Transverse colon (tissue), 4 donors: ENCODE results near the gene MRGPRG. TPM values are rescaled to one million over a fixed set of nuclear protein-coding genes. Genes with fewer than 3 reads are reported as not detected.

ENCODE experiments used
- DNase-seq: peaks from one replicate; pipeline ENCODE4 v3.0.0-alpha.2; 2019
- H3K27ac ChIP-seq, 4 donors: fragments of 200-600 bp; sonication (generic); 2 replicates each; pipeline ENCODE4 v1.5.1; 2016 to 2018; ENCODE audit warnings: inconsistent platforms in 4 of 4
- H3K27me3 ChIP-seq: fragments of 200-600 bp; sonication (generic); 2 replicates; pipeline ENCODE4 v1.5.1; 2017; ENCODE audit warnings: inconsistent platforms
- H3K36me3 ChIP-seq, 4 donors: fragments of 200-600 bp; sonication (generic); 2 replicates each; pipeline ENCODE4 v1.5.1; 2017 to 2019; ENCODE audit warnings: inconsistent platforms in 4 of 4
- H3K4me1 ChIP-seq, 4 donors: fragments of 200-600 bp; sonication (generic); 2 replicates each; pipeline ENCODE4 v1.5.1; 2017 to 2020; ENCODE audit warnings: inconsistent platforms in 4 of 4
- H3K4me3 ChIP-seq, 4 donors: fragments of 200-600 bp; sonication (generic); 1 replicate in 1 of 4; 2 replicates in 3 of 4; pipeline versions ENCODE4 v1.5.1 to v1.6.1; 2017 to 2019; ENCODE audit warnings: inconsistent platforms in 4 of 4
- H3K9me3 ChIP-seq, 2 donors: fragments of 200-600 bp; sonication (generic); 2 replicates each; pipeline ENCODE4 v1.5.1; 2017 to 2019; ENCODE audit warnings: inconsistent platforms in 2 of 2
- EP300 ChIP-seq: sonication (generic); formaldehyde crosslinking; IDR thresholded peaks from one replicate; pipeline ENCODE4 v1.6.1; 2017; ENCODE audit warnings: antibody characterized with exemption, low read depth
- POLR2A ChIP-seq: fragments of 450-650 bp; IDR thresholded peaks from one replicate; pipeline ENCODE4 v1.6.1; 2016; ENCODE audit warnings: antibody characterized with exemption, mild to moderate bottlenecking, moderate library complexity
- POLR2AphosphoS5 ChIP-seq, 3 donors: sonication (generic); formaldehyde crosslinking; IDR thresholded peaks; one replicate each; pipeline ENCODE4 v1.6.1; 2016; ENCODE audit warnings: antibody characterized with exemption in 3 of 3
- WGBS, 2 donors: methylation state at CpG; one replicate each; pipeline ENCODE4 v1.1.5; 2018; ENCODE audit warnings: low coverage in 1 of 2; 5-methylcytosine and 5-hydroxymethylcytosine counted together
- in situ Hi-C, 4 donors: fragments of 200-750 bp; cut with MboI; loops; one replicate each; pipeline versions ENCODE4 v1.15.0 to v1.15.1; 2017; ENCODE audit warnings: low sequenced_read_pairs in 3 of 4, low pct_ligation_motif_present in 1 of 4, low pct_unique_long_range_greater_than_20kb in 1 of 4
- intact Hi-C: fragments of 100-400 bp; cut with DNase I; formaldehyde crosslinking; loops from one replicate; pipeline ENCODE4 v1.15.1; 2023; ENCODE audit warnings: low total_unique reads
- total RNA-seq, 4 donors: library from RNA; depleted of rRNA; stranded (reverse); fragments of >200 nt; gene quantifications; one replicate each; pipeline ENCODE4 v1.1.0, GENCODE V29; 2016
- TF ChIP-seq, protein P1 (sequence below), 5 experiments: fragments of 200-600 bp in 3 of 5; fragments of 450-650 bp in 2 of 5; sonication (generic) in 3 of 5; IDR thresholded peaks; 1 replicate in 2 of 5; 2 replicates in 3 of 5; pipeline ENCODE4 v1.5.1; 2016 to 2017; ENCODE audit warnings: antibody characterized with exemption in 5 of 5, inconsistent platforms in 3 of 5, mild to moderate bottlenecking in 2 of 5, moderate library complexity in 1 of 5

Gene MRGPRG
- total RNA-seq, 4 donors from 2014 or later = not detected

DNA sequence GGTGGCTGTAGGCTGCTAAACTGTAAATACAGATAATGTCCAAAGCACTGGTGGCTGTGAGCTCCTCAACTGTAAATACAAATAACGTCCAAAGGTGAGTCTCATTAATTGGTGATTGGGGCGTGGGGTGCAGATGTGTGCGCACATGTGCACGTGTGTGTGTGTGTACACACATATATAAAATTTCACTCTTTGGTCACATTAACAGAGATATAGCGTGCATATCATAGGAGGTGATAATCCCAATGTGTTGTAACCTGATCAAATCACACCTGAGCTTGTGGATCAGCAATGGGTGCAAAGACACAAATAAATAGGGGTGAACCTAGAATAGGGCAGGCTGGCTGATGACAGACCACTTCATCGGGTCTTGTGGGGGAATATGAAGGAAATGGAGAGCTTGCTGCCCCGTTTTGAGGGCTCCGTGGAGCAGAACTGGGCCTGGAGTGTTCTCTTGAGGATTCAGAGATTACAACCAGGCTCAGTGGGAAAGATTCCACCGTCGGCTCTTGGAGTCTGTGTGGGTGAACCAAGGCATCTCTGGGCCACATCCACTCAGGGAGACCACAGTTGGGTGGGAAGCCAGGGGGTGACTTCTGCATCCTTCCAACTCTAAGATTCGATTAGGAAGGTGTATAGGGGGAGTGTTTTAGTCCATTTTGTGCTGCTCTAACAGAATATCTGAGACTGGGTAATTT lies 28.6 kb downstream of the MRGPRG start:
- Histone ChIP-seq H3K4me3 (no peak overlapping the region), H3K27ac (no peak overlapping the region), H3K36me3 (no peaks in the 10 kb centered on the region), H3K27me3 (peaks cover 7% of the 10 kb centered on the region), H3K9me3 (no peaks in the 10 kb centered on the region), H3K4me1 (no peaks in the 10 kb centered on the region)
- intact Hi-C loops (no loop called here), in situ Hi-C loops (no loop called here)
- no peak for DNase-seq
- 84% methylated on average over 11 of the region's 11 CpGs; no CpG with 5 or more reads in 1 of the 2 donors for WGBS, 2 donors
- no peak for TF ChIP-seq POLR2A
- no peak for TF ChIP-seq POLR2AphosphoS5 (IDR thresholded peaks at IDR 0.05)
- TF ChIP-seq, protein P1, sequence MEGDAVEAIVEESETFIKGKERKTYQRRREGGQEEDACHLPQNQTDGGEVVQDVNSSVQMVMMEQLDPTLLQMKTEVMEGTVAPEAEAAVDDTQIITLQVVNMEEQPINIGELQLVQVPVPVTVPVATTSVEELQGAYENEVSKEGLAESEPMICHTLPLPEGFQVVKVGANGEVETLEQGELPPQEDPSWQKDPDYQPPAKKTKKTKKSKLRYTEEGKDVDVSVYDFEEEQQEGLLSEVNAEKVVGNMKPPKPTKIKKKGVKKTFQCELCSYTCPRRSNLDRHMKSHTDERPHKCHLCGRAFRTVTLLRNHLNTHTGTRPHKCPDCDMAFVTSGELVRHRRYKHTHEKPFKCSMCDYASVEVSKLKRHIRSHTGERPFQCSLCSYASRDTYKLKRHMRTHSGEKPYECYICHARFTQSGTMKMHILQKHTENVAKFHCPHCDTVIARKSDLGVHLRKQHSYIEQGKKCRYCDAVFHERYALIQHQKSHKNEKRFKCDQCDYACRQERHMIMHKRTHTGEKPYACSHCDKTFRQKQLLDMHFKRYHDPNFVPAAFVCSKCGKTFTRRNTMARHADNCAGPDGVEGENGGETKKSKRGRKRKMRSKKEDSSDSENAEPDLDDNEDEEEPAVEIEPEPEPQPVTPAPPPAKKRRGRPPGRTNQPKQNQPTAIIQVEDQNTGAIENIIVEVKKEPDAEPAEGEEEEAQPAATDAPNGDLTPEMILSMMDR (IDR thresholded peaks at IDR 0.05) = no peak
- TF ChIP-seq EP300 = no peak

DNA sequence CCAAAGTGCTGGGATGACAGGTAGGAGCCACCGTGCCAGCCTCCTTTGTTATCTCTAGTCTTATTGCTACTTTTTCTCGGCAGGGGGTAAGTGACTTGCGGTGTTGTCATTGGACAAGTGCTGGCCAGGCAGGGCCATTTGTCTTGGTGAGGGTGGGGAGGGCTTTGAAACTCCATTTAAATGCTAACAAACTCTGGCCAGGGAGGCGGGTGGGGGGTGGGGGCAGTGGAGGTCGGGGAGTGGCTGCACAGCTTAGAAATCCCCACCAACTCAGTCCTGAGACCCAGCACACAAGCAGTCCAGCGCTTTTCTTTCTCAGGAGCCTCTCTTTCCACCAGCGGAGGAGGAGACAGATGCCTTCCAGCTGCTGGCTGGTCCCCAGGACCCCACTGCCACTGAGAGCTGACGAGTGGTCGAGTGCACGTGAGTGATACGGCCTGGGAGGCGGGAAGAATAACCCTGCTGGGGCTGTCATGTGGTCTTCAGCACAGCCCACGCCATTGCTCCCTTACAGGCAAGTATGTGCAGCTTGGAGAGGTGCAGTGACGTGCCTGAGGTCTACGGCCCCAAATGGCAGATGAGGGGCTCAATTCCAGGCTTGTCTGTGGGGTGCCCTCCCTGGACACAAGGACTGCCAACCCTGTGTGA lies 29.3 kb downstream of the MRGPRG start:
- in situ Hi-C loops (no loop called here), intact Hi-C loops (no loop called here)
- Histone ChIP-seq H3K36me3 (no peaks in the 10 kb centered on the region), H3K9me3 (no peaks in the 10 kb centered on the region), H3K4me3 (no peak overlapping the region), H3K4me1 (no peaks in the 10 kb centered on the region), H3K27me3 (peaks cover 7% of the 10 kb centered on the region), H3K27ac (no peak overlapping the region)
- DNase-seq = no peak
- TF ChIP-seq POLR2AphosphoS5 (IDR thresholded peaks at IDR 0.05) (no peak), POLR2A (no peak), EP300 (no peak)
- TF ChIP-seq, protein P1 (IDR thresholded peaks at IDR 0.05) = no peak
- WGBS, 2 donors = 74% methylated on average over 15 of the region's 15 CpGs; no CpG with 5 or more reads in 1 of the 2 donors

DNA sequence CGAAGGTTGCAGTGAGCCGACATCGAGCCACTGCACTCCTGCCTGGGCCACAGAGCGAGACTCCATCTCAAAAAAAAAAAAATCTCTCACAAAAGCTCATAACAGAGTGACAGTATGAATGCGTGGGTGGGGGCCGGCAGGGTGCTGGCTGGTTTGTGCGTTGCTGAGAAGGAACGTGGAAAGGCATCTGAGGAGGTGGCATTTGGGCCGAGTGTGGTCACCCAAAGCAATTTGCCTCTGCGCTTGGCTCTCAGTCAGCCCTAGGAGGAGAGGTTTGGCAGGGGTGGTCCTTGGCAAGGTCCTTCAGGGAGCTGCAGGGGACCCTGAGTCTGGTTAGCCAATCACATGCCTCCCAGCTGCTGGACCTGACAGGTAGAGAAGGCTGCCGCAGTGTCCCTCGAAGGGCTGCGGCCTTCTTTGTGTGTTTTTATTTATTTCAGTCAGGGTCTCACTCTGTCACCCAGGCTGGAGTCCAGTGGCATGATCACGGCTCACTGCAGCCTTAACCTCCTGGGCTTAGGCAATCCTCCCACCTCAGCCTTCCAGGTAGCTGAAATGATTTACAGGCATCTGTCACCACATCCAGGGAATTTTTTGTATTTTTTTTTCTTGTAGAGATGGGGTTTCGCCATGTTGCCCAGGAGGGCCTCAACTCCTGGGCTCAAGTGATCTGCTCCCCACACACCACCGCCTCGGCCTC lies 30.0 kb downstream of the MRGPRG start:
- H3K36me3 ChIP-seq = no peaks in the 10 kb centered on the region
- TF ChIP-seq POLR2A (no peak), EP300 (no peak), POLR2AphosphoS5 (IDR thresholded peaks at IDR 0.05) (no peak)
- TF ChIP-seq, protein P1 (IDR thresholded peaks at IDR 0.05) = no peak
- in situ Hi-C loops (no loop called here), intact Hi-C loops (no loop called here)
- 87 to 93% methylated on average over 4 to 17 of the region's 17 CpGs for WGBS, 2 donors
- no peak overlapping the region for H3K4me3 ChIP-seq
- H3K9me3 ChIP-seq = no peaks in the 10 kb centered on the region
- no peak overlapping the region for H3K27ac ChIP-seq
- H3K27me3 ChIP-seq = peaks cover 6% of the 10 kb centered on the region
- no peaks in the 10 kb centered on the region for H3K4me1 ChIP-seq
- no peak for DNase-seq
